ENCODE measurements around the gene USP54. TPM values are rescaled to one million over a fixed set of nuclear protein-coding genes. Genes with fewer than 3 reads are reported as not detected.

The USP54 gene
- total RNA-seq, 3 donors from 2014 or later, result 97.0 to 149 (median 109) TPM

- intact Hi-C loops (cut with DNase I, micrococcal nuclease), result no loop called here
- H3K9me3 ChIP-seq, result no peaks in the 10 kb centered on the region
Measured at GRCh38 chr10:73469579-73469978, 121.6 kb downstream of the USP54 start.

DNA sequence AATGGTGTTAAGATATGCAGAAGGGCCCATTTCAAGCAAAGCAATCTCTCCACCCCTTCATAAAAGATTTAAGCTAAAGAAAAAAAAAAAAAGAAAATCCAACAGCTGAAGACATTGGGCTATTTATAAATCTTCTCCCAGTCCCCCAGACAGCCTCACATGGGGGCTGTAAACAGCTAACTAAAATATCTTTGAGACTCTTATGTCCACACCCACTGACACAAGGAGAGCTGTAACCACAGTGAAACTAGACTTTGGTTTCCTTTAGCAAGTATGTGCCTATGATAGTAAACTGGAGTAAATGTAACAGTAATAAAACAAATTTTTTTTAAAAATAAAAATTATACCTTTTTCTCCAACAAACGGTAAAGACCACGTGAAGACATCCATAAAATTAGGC lies 123.9 kb downstream of the USP54 start:
- intact Hi-C loops (cut with DNase I, micrococcal nuclease), result no loop called here
- no peaks in the 10 kb centered on the region for H3K9me3 ChIP-seq
- H3K36me3 ChIP-seq (ENCODE audit: low read depth), result no peaks in the 10 kb centered on the region
- H3K4me1 ChIP-seq (ENCODE audit: low read depth), result no peaks in the 10 kb centered on the region
- no peak for TF ChIP-seq CTCF (IDR thresholded peaks at IDR 0.05)
- ATAC-seq (no peak), DNase-seq (no peak)
- H3K4me3 ChIP-seq, result no peak overlapping the region

More at GRCh38 chr10:73469579-73469978, 121.6 kb downstream of the USP54 start:
- DNase-seq (no peak), ATAC-seq (no peak)
- TF ChIP-seq CTCF (IDR thresholded peaks at IDR 0.05), result no peak
- Histone ChIP-seq H3K4me1 (ENCODE audit: low read depth) (no peaks in the 10 kb centered on the region), H3K4me3 (no peak overlapping the region), H3K36me3 (ENCODE audit: low read depth) (no peaks in the 10 kb centered on the region)

DNA sequence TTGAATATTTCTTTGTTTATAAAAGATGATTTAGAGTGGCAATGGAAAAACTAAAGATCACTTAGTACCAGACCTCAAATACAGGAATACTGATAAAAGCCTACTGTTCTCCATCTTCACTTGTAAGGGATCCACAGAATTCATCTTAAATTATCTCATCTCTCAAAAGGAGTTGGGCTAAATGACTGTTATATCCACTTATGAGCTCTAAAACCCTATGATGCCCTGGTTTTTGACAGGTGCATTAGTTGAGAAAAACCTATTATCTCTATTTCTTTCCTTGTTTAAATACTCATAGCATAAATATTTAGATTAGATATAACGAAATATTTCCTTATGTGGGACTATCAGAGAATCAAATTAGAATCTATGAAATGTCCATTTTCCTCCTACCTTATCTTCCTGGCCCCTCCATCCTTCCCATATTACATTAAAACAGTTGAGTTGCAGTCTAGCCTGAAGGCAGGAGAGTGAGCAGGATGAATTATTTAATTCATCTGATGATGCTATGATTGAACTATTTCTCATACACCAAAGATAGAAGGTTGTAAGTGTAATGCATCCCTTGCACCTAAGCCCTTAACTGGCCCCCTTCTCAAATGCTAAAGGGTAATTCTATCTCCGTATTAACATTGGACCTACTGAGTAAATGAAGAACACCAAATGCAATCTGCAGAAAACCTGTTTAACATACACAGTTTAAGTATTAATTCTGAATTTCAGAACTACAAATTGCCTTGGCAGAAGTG lies 125.0 kb downstream of the USP54 start:
- Histone ChIP-seq H3K4me3 (no peak overlapping the region), H3K36me3 (ENCODE audit: low read depth) (no peaks in the 10 kb centered on the region), H3K9me3 (no peaks in the 10 kb centered on the region), H3K4me1 (ENCODE audit: low read depth) (no peaks in the 10 kb centered on the region)
- DNase-seq, result no peak
- no peak for TF ChIP-seq CTCF (IDR thresholded peaks at IDR 0.05)
- intact Hi-C loops (cut with DNase I, micrococcal nuclease), result no loop called here
- no peak for ATAC-seq

- H3K9me3 ChIP-seq, result no peaks in the 10 kb centered on the region
- no peak for TF ChIP-seq CTCF (IDR thresholded peaks at IDR 0.05)
- DNase-seq (no peak), ATAC-seq (no peak)
- no peaks in the 10 kb centered on the region for H3K36me3 ChIP-seq (ENCODE audit: low read depth)
- no peak overlapping the region for H3K4me3 ChIP-seq
- peaks cover 10% of the 10 kb centered on the region for H3K4me1 ChIP-seq (ENCODE audit: low read depth)
- intact Hi-C loops (cut with DNase I, micrococcal nuclease), result no loop called here
Measured at GRCh38 chr10:73460897-73461296, 130.2 kb downstream of the USP54 start.

GRCh38 chr10:73459683-73460314 lies 131.3 kb downstream of the USP54 start:
- ATAC-seq (peak; percentile 95), DNase-seq (peak in 1 of 3 donors; percentile 9)
- H3K9me3 ChIP-seq, result no peaks in the 10 kb centered on the region
- no peak for TF ChIP-seq CTCF (IDR thresholded peaks at IDR 0.05)
- H3K4me1 ChIP-seq (ENCODE audit: low read depth), result peaks cover 10% of the 10 kb centered on the region
- H3K4me3 ChIP-seq, result no peak overlapping the region
- intact Hi-C loops (cut with DNase I, micrococcal nuclease), result no loop called here
- no peaks in the 10 kb centered on the region for H3K36me3 ChIP-seq (ENCODE audit: low read depth)
